ENCODE measurements around the gene GLUD1. TPM values are rescaled to one million over a fixed set of nuclear protein-coding genes. Genes with fewer than 3 reads are reported as not detected.

GLUD1 gene
- polyA plus RNA-seq, 1 experiment = 78.6 TPM

DNA sequence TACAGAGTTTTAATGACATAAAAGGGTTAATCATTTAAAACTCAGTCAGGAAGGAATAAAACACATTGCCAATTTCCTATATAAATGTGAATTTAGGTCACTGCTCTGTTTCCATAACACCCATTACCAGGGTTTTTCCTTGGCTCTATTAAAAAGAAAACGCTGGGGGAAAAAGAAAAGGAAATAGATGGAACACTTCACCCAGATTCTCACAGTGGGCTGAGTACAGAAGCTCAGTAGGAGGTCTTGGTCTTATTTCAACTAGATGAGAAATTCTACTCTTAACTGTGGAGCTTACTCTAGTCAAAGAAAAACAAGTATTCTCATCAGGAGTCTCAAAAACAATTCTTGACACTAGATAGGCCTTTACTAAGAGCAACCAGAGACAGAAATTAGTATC lies 36.5 kb downstream of the GLUD1 start:
- CTCF ChIA-PET = no interaction called here
- POLR2A ChIA-PET = no interaction called here

DNA sequence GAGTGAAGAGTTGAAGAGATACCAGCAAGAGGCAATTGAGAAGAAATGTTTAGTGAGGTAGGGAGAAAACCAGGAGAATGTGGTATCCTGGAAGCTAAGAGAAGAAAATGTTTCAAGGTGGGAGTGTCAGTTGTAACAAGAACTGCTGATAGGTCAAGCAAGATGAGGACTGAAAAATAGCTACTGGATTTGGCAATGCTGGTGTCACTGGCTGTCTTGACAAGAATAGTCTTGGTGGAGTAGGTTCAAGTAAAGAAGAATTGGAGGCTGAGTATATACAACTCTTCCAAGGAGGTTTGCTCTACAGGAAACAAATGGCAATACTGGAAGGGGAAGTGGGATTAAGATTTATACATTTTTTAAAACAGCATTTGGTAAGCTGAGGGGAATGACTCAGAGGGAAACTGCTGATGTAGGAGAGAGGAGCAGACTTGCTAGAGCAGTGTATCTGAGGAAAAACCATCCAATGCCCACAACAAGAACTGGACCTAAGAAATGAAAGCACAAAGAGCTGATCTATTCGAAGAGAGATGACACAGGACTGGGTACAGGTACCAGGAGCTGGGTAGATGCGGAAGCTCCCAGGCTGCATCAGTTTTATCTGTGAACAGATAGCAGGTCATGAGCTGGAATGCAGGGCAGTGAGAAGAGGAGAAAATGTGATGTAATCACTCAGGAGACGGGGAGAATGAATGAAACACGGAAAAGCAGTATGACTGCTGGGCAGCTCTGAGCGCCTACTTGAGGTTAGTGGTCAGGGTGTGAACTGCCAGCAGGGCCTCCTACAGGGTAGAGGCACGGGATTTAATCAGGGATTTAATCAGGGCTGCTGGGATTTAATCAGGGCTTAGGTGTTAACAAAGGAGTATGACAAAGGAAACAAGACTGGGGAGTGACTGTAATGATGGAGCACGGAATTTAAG lies 40.0 kb downstream of the GLUD1 start:
- no peak overlapping the region for H3K4me3 ChIP-seq (ENCODE audit: low read depth, low read length)
- H3K27me3 ChIP-seq (ENCODE audit: control insufficient read depth, insufficient read depth, low read length) = no peaks in the 10 kb centered on the region
- POLR2A ChIA-PET = interaction anchor here (0.6 to 1.2 kb wide), 2 partner anchors 11 to 18 kb away, joined by 3 to 8 read pairs; no protein-coding TSS in a partner anchor
- CTCF ChIA-PET = interaction anchor here (0.7 to 1.6 kb wide), 8 partner anchors 9 to 538 kb away, joined by 3 to 5 read pairs (median 4); partner anchors contain the start of gene ADIRF
- no peak for DNase-seq (ENCODE audit: low read depth)
- TF ChIP-seq, protein P1, sequence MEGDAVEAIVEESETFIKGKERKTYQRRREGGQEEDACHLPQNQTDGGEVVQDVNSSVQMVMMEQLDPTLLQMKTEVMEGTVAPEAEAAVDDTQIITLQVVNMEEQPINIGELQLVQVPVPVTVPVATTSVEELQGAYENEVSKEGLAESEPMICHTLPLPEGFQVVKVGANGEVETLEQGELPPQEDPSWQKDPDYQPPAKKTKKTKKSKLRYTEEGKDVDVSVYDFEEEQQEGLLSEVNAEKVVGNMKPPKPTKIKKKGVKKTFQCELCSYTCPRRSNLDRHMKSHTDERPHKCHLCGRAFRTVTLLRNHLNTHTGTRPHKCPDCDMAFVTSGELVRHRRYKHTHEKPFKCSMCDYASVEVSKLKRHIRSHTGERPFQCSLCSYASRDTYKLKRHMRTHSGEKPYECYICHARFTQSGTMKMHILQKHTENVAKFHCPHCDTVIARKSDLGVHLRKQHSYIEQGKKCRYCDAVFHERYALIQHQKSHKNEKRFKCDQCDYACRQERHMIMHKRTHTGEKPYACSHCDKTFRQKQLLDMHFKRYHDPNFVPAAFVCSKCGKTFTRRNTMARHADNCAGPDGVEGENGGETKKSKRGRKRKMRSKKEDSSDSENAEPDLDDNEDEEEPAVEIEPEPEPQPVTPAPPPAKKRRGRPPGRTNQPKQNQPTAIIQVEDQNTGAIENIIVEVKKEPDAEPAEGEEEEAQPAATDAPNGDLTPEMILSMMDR (IDR thresholded peaks at IDR 0.05; ENCODE audit: insufficient read depth, low read depth, low read length) = peak; percentile 34; the same call in 1 of the 2 replicates
- peaks cover 15% of the 10 kb centered on the region for H3K36me3 ChIP-seq (ENCODE audit: control insufficient read depth, insufficient read depth, low read length)

More for the DNA sequence above, 36.5 kb downstream of the GLUD1 start:
- TF ChIP-seq, protein P1 (IDR thresholded peaks at IDR 0.05; ENCODE audit: insufficient read depth, low read depth, low read length) = no peak
- Histone ChIP-seq H3K27me3 (ENCODE audit: control insufficient read depth, insufficient read depth, low read length) (no peaks in the 10 kb centered on the region), H3K4me3 (ENCODE audit: low read depth, low read length) (no peak overlapping the region), H3K36me3 (ENCODE audit: control insufficient read depth, insufficient read depth, low read length) (peaks cover 10% of the 10 kb centered on the region)
- DNase-seq (ENCODE audit: low read depth) = no peak

DNA sequence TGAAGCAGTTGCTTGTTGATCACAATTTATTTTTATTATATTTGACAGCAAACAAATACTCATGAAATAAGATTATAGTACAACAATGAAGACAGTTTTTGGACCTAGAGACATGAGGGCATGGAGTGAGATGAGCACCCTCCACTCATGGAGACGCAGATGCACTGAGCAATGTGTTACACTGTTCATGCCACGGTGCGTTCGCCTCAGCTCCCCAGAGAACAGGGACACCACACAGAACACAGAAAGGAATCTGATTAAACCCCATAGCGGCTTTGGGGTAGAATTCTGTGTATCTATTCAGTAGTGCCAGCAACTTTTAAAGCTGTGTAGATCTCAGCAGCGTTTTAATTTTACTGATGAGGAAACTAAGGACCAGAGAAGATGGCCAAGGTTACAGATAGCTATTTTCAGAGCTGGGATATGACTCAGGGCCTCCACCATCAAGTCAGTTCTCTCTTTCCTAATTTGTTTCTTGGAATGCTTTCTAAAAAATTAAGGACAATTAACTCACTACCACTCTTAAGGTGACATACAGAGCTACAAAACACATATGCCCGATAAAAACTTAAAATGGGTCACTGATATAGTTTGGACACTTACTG lies 41.0 kb downstream of the GLUD1 start:
- TF ChIP-seq, protein P1 (IDR thresholded peaks at IDR 0.05; ENCODE audit: insufficient read depth, low read depth, low read length) = no peak
- CTCF ChIA-PET = interaction anchor here (0.7 to 1.6 kb wide), 5 partner anchors 10 to 366 kb away, joined by 3 to 4 read pairs (median 4); partner anchors contain the start of gene ADIRF
- DNase-seq (ENCODE audit: low read depth) = no peak
- Histone ChIP-seq H3K36me3 (ENCODE audit: control insufficient read depth, insufficient read depth, low read length) (peaks cover 15% of the 10 kb centered on the region), H3K27me3 (ENCODE audit: control insufficient read depth, insufficient read depth, low read length) (no peaks in the 10 kb centered on the region), H3K4me3 (ENCODE audit: low read depth, low read length) (no peak overlapping the region)
- POLR2A ChIA-PET = interaction anchor here (1.2 kb wide), 1 partner anchor 19 kb away, joined by 3 read pairs; no protein-coding TSS in a partner anchor

DNA sequence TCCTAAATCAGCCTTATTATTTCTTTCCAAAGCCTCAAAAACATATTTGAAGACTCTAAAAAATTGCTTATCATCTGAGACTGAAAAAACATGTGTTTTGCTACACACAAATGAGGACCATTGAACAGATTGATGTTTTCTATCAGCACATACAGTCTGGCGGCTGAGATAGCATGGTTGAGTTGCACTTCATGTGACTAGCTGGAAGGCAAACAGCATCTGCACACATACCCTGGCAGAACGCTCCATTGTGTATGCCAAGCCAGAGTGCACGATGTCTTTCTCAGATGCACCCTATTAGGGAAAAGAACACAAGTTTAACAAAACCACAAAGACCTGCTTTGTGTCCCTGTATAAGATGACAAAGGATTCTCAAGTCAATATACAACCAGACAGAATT lies 41.5 kb downstream of the GLUD1 start:
- CTCF ChIA-PET = no interaction called here

More for the DNA sequence above, 41.5 kb downstream of the GLUD1 start:
- POLR2A ChIA-PET = no interaction called here
- peaks cover 15% of the 10 kb centered on the region for H3K36me3 ChIP-seq (ENCODE audit: control insufficient read depth, insufficient read depth, low read length)
- no peaks in the 10 kb centered on the region for H3K27me3 ChIP-seq (ENCODE audit: control insufficient read depth, insufficient read depth, low read length)
- DNase-seq (ENCODE audit: low read depth) = no peak
- TF ChIP-seq, protein P1 (IDR thresholded peaks at IDR 0.05; ENCODE audit: insufficient read depth, low read depth, low read length) = no peak
- H3K4me3 ChIP-seq (ENCODE audit: low read depth, low read length) = no peak overlapping the region
